Body of pancreas (tissue), 4 donors: ENCODE data around the gene PDE1A.

ENCODE experiments used
- CTCF ChIP-seq, 7 experiments: fragments of 450-650 bp in 4 of 7; fragments of 200-600 bp in 3 of 7; sonication (generic) in 3 of 7; IDR thresholded peaks; one replicate each; pipeline ENCODE4 v1.5.1; 2016 to 2019; ENCODE audit warnings: antibody characterized with exemption in 7 of 7
- POLR2A ChIP-seq, 3 donors: fragments of 450-650 bp; IDR thresholded peaks; one replicate each; pipeline ENCODE4 v1.6.1; 2016; ENCODE audit warnings: antibody characterized with exemption in 3 of 3, mild to moderate bottlenecking in 2 of 3

GRCh38 chr2:182436252-182436651 is 9.4 kb upstream of the PDE1A start:
- TF ChIP-seq CTCF (IDR thresholded peaks at IDR 0.05) (no peak), POLR2A (IDR thresholded peaks at IDR 0.05) (no peak)
